Adrenal gland (tissue), 12 donors: ENCODE data around the gene ZRANB3. TPM values are rescaled to one million over a fixed set of nuclear protein-coding genes. Genes with fewer than 3 reads are reported as not detected.

ENCODE experiments used
- DNase-seq, 7 donors: peaks; one replicate each; pipeline ENCODE4 v3.0.0-alpha.2; 2019 to 2020
- H3K27ac ChIP-seq, 5 donors: fragments of 200-600 bp; sonication (generic) in 4 of 5; 1 replicate in 3 of 5; 2 replicates in 2 of 5; pipeline versions ENCODE4 v1.5.1 to v1.8.0; 2016 to 2020; ENCODE audit warnings: mild to moderate bottlenecking in 1 of 5
- H3K27me3 ChIP-seq: fragments of 200-600 bp; 2 replicates; pipeline ENCODE4 v1.8.0; 2021
- H3K36me3 ChIP-seq, 2 donors: fragments of 200-600 bp; replicated peaks in 1 of 2; 1 replicate in 1 of 2; 2 replicates in 1 of 2; pipeline versions ENCODE4 v1.5.1 to v1.8.0; 2018 to 2022
- H3K4me1 ChIP-seq, 2 donors: fragments of 200-600 bp; replicated peaks in 1 of 2; 1 replicate in 1 of 2; 2 replicates in 1 of 2; pipeline versions ENCODE4 v1.5.1 to v1.8.0; 2018 to 2021
- H3K4me3 ChIP-seq, 4 donors: fragments of 200-600 bp; sonication (generic) in 3 of 4; one replicate each; pipeline ENCODE4 v1.5.1; 2016 to 2018
- H3K9me3 ChIP-seq, 3 donors: fragments of 200-600 bp; sonication (generic) in 1 of 3; replicated peaks in 1 of 3; 1 replicate in 2 of 3; 2 replicates in 1 of 3; pipeline versions ENCODE4 v1.5.1 to v1.8.0; 2016 to 2021
- CTCF ChIP-seq, 6 experiments: fragments of 450-650 bp in 4 of 6; fragments of 200-600 bp in 2 of 6; sonication (generic) in 1 of 6; IDR thresholded peaks; 1 replicate in 5 of 6; 2 replicates in 1 of 6; pipeline versions ENCODE4 v1.5.1 to v1.8.0; 2016 to 2021; ENCODE audit warnings: antibody characterized with exemption in 6 of 6, mild to moderate bottlenecking in 2 of 6, moderate library complexity in 1 of 6
- POLR2A ChIP-seq, 2 donors: fragments of 450-650 bp; IDR thresholded peaks; one replicate each; pipeline ENCODE4 v1.6.1; 2017; ENCODE audit warnings: antibody characterized with exemption in 2 of 2, mild to moderate bottlenecking in 2 of 2, moderate library complexity in 1 of 2
- WGBS, 4 donors: extraction: QIAGEN DNeasy Blood & Tissue Kit in 2 of 4; methylation state at CpG; one replicate each; pipeline versions ENCODE4 v1.1.5 to v1.1.7; 2013 to 2017; 5-methylcytosine and 5-hydroxymethylcytosine counted together
- intact Hi-C, 2 donors: fragments of 100-400 bp; cut with DNase I; formaldehyde crosslinking; loops; one replicate each; pipeline versions ENCODE4 v1.14.1 to v1.15.0; 2022 to 2023
- polyA plus RNA-seq, 3 donors: library from polyadenylated mRNA; stranded (reverse); fragments of 200-250 nt in 2 of 3; fragments of 350-450 nt in 1 of 3; fragmentation: Illumina TruSeq in 1 of 3; extraction: RNeasy Lipid Tissue Mini Kit (QIAGEN cat#74804) in 1 of 3; gene quantifications; one replicate each; pipeline ENCODE4 v1.2.3, GENCODE V29; 2013 to 2014
- total RNA-seq, 9 donors: library from RNA; depleted of rRNA in 4 of 9; stranded (reverse); fragments of >200 nt in 4 of 9; fragments of 120-200 nt in 1 of 9; fragmentation: NEBNext Ultra II Directional in 1 of 9; extraction: Animal tissue kit (Norgen Biotek cat#: 25700) in 1 of 9; gene quantifications; one replicate each; pipeline versions ENCODE4 v1.1.0 to v1.2.4, GENCODE V29; 2013 to 2023
- donor health status: healthy with polysubstance abuse.
- donor health status: Bipolar disorder and iron deficiency.
- donor health status: DM: yes; HTN: yes; CAD: no.
- donor health status: DM: no; HTN: no; CAD: no.
- donor health status: DM: no; HTN: no; CAD: no.
- donor health status: DM: yes; HTN: yes; CAD: no.

ZRANB3 gene
- total and polyA plus RNA-seq, 12 donors, result 1.0 to 16.8 (median 9.0) TPM

DNA sequence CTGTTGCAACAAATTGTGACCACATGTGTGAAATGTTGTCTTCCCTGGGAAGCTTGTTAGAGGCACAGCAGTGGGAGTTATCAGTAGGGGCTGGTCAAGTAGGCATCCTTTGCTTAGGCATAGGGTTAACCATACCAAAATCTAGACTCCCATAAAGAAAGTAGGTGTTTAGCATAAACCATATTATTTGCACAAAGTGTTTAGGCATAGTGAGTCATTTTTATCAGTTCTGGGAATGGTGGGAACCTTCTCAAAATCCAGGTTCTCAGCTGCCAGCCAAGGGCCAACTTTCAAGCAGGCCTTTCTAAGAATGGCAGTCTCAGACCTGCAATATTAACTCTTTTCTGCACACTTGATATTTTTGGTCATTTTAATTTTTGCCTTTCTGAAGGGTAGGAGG lies 390.4 kb downstream of the ZRANB3 start:
- DNase-seq, result no peak
- intact Hi-C loops, result no loop called here
- no peak overlapping the region for H3K4me3 ChIP-seq
- TF ChIP-seq POLR2A (IDR thresholded peaks at IDR 0.05), result no peak
- TF ChIP-seq CTCF (IDR thresholded peaks at IDR 0.05), result no peak
- H3K4me1 ChIP-seq, result no peaks in the 10 kb centered on the region
- H3K9me3 ChIP-seq, result peaks cover 0 to 10% (median 9%) of the 10 kb centered on the region in 3 donors
- no peaks in the 10 kb centered on the region for H3K27me3 ChIP-seq
- peaks cover 0 to 18% of the 10 kb centered on the region in 2 donors for H3K36me3 ChIP-seq
- no peak overlapping the region for H3K27ac ChIP-seq

GRCh38 chr2:135132314-135132713 lies 398.7 kb downstream of the ZRANB3 start:
- H3K36me3 ChIP-seq, result peaks cover 0 to 51% of the 10 kb centered on the region in 2 donors
- TF ChIP-seq POLR2A (IDR thresholded peaks at IDR 0.05) (no peak), CTCF (IDR thresholded peaks at IDR 0.05) (no peak)
- H3K27ac ChIP-seq, result no peak overlapping the region
- intact Hi-C loops, result no loop called here
- no peaks in the 10 kb centered on the region for H3K9me3 ChIP-seq
- H3K4me1 ChIP-seq, result no peaks in the 10 kb centered on the region
- WGBS, 4 donors, result 89 to 97% (median 93%) methylated on average over 1 of the region's 1 CpG
- H3K4me3 ChIP-seq, result no peak overlapping the region
- H3K27me3 ChIP-seq, result no peaks in the 10 kb centered on the region
- DNase-seq, result no peak

GRCh38 chr2:135130751-135131150 lies 400.3 kb downstream of the ZRANB3 start:
- intact Hi-C loops, result no loop called here
- Histone ChIP-seq H3K27ac (no peak overlapping the region), H3K36me3 (peaks cover 0 to 54% of the 10 kb centered on the region in 2 donors), H3K4me3 (no peak overlapping the region), H3K9me3 (no peaks in the 10 kb centered on the region), H3K27me3 (no peaks in the 10 kb centered on the region), H3K4me1 (no peaks in the 10 kb centered on the region)
- WGBS, 4 donors, result 94 to 100% (median 96%) methylated on average over 2 of the region's 2 CpGs
- no peak for TF ChIP-seq CTCF (IDR thresholded peaks at IDR 0.05)
- TF ChIP-seq POLR2A (IDR thresholded peaks at IDR 0.05), result no peak
- DNase-seq, result no peak

DNA sequence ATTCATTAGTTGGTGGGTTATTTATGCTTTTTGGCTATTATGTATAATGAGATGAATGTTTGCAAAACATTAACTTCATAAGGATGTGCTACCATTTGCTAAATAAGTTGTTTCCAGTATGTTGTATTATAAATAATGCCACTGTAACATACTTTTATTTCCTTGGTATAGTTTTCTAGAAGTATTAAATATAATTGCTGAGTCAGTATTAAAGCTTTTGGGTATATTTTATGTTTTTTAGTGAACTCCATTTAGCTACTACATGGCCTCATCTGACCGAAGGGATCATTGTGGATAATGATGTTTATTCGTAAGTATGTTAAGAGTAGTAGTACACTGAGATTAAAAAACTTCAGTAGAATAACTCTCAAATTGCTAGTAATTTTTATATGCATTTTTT lies 405.1 kb downstream of the ZRANB3 start:
- H3K9me3 ChIP-seq, result no peaks in the 10 kb centered on the region
- H3K4me1 ChIP-seq, result no peaks in the 10 kb centered on the region
- DNase-seq, result no peak
- H3K4me3 ChIP-seq, result no peak overlapping the region
- no peaks in the 10 kb centered on the region for H3K27me3 ChIP-seq
- 97 to 99% (median 98%) methylated on average over 2 of the region's 2 CpGs for WGBS, 4 donors
- peaks cover 0 to 33% of the 10 kb centered on the region in 2 donors for H3K36me3 ChIP-seq
- no peak overlapping the region for H3K27ac ChIP-seq
- intact Hi-C loops, result no loop called here
- TF ChIP-seq CTCF (IDR thresholded peaks at IDR 0.05), result no peak
- TF ChIP-seq POLR2A (IDR thresholded peaks at IDR 0.05), result no peak
